Fibroblast of skin of left quadriceps (primary cell): Measurements from ENCODE around the gene DIABLO.
"Not testable (repeated sequence)": the region's sequence is repeated elsewhere in the genome, so short reads cannot be mapped to it uniquely, and the experiment has no call there.

Experiments used
- DNase-seq, 2 experiments: peaks; one replicate each; pipeline ENCODE4 v3.0.0-alpha.2; 2013; ENCODE audit warnings: low read depth in 2 of 2

DIABLO gene

GRCh38 chr12:122189626-122190475 lies 36.0 kb downstream of the DIABLO start:
- no peak for DNase-seq

DNA sequence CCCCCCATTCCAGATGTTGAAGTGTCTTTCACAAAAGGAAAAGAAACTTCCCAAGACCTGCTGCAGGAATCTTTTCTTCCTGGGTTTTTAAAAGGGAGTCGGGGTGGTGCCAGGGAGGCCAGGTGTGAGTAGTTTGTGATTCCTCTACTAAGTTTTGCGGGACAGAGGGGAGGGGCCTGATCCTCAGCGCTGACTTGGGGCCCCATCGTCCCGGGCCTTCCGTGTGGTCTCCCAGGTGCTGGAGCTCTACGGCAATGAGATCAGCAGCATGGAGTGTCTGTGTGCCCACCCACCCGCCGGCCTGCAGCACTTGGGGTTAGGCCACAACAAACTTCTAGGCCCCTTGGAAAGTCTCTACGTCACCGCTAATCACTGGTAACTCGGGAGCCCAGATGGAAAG lies 38.4 kb downstream of the DIABLO start:
- no peak for DNase-seq

DNA sequence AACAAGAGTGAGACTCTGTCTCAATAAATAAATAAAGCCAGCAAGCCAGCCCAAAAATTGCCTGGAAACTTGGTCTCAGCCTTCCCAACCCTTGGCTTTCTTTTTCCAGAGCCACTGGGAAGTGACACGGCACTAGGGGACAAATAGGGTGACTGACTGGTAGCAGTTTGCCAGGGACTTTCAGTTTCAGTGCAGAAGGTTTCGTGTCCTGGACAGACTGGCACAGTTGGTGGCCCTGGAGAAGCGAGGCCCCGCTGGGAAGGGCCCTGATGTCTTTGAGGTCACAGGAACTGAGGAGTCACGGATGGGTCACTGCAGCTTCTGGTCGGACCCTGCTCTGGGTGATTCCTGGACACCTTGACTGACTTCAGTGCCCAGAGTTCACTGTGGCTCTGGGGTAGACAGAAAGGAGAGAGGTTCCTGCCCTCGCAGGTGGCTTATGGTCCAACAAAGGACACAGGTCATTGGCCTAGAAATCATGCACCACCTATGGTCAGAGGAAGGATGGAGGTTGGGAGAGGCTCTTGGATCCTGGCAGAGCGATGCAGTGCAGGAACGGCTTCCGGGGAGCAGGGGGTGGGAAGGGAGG lies 40.3 kb downstream of the DIABLO start:
- no peak for DNase-seq

- no peak for DNase-seq
These were observed 40.8 kb downstream of the DIABLO start for GRCh38 chr12:122185079-122185478.

DNA sequence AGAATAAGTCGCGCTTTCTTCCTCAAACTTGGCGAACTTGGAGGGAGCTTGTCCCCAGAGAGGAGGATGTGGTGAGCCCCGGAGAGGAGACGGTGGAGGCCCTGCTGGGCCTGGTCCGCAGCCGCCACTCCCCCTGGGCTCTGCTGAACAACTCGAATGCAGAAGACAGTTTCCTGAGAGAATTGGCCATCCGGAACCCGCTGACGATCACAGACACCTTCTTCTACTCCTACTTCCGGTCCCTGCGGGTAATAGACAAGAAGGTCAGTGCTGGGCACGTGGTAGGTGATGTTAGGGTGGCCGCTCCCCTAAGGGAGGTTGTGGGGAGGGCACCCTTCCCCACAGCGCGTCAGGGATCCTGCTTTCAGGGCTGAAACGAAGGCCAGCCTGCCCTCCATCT lies 41.3 kb downstream of the DIABLO start:
- no peak for DNase-seq

DNA sequence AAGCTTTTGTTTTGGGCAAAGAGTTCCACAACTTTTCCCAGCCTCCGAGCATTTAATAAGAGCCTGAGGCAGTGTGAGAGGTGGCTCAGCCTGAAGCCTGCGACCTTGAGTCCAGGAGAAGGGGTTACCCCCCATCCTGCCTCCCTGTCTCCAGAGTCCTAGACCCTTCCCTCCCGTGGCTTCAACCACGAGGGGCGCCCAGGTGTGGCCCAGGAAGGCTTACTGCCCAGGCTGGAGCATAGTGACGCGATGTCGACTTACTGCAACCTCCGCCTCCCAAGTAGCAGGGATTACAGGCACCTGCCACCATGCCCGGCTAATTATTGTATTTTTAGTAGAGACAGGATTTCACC lies 42.3 kb downstream of the DIABLO start:
- DNase-seq: no peak

DNA sequence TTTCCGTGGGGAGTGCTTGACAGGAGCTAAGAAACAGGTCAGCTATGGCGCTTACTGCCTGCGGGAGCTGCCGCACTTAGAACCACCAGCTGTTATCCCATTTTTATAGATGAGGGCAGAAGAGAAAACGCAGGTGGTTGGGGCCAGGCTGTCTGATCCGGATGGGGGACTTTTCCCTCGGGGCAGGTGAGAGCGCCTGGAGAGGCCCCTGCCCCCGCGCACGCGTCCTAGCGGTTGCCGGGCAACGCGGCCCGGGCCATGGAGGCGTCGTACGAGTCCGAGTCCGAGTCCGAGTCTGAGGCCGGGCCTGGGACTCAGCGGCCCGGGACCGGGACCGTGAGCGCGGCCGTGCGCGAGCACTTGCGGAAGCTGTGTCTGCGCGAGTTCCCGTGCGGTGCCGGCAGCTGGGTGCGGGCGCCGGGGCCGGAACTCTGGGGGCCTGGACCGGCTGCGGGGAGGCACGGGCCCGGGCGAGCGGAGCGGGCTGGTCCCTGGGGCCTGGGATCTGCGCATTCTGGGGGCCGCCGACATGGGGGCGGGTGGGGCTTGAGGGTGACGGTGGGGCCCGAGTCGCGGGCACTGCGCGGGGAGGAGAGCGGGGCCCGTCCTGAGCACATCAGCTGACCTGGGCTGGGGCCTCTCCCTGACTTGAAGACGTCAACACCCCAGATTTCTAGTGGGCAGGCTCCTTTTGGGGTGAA lies 42.8 kb downstream of the DIABLO start, which contains the start of gene LRRC43:
Gene LRRC43, plus strand, starts transcription at position 237 of the 701 bp plus-strand sequence. Its CDS starts 22 bp downstream, at position 259.
- no peak for DNase-seq

DNA sequence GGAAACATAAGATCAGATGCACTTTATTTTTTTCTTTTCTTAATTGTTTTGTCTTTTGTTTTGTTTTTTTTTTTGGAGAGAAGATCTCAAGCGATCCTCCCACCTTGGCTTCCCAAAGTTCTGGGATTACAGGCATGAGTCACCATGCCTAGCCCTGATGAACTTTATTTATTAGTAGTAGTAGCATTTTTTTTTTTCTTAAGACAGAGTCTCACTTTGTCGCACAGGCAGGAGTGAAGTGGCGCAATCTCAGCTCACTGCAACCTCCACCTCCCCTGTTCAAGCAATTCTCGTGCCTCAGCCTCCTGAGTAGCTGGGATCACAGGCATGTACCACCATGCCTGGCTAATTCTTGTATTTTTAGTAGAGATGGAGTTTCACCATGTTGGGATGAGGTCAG lies 49.4 kb downstream of the DIABLO start:
- not testable (repeated sequence) for DNase-seq

DNA sequence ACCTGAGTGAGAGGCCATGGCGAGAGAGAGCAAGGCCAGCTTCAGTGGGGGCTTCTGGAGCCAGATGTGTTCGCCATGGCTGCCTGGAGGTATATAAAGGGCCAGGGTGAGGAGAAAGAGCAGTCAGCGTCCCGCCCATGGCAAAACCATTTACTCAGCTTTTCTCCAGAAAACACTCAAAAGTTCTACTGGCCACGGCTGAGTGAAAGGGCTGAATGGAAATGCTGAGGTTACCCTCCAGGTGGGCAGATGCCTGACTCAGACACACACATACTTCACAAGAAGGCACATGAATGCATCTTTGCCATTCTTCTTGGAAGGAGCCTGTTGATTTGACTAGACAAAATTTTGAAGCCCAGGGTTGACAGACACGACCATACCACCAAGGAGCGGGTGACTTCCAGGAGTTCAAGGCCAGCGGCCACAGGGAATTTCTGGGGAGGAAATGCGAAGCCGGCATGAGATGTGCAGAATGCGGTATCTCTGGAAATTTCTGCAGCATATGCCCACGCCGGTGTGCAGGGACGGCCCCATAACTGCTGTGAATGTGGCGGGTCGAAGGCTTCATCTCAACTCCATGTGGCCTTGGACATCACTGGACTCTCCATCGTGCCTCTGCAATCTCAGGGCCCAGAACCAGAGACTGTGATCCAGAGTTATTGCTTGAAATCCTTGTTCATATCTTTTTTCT lies 51.6 kb downstream of the DIABLO start, which contains the start of gene IL31:
Gene IL31, minus strand, starts transcription at position 67 of the 691 bp plus-strand sequence. Its CDS starts 49 bp downstream, at position 18.
- no peak for DNase-seq

GRCh38 chr12:122172262-122172939 lies 53.5 kb downstream of the DIABLO start:
- DNase-seq: no peak

DNA sequence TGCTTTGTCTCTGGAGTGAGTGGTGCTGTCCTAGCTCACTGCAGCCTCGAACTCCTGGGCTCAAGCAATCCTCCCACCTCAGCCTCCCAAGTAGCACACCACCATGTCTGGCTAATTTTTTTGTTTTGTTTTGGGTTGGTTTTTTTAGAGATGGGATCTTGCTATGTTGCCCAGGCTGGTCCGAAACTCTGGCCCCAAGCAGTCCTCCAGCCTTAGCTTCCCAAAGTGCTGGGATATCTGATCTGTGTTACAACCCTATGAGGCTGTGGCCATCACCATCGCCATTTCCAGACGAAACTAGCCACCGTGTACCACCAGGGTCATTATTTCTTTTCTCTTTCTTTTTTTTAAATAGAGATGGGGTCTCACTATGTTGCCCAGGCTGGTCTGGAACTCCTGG lies 54.5 kb downstream of the DIABLO start:
- DNase-seq: no peak

DNA sequence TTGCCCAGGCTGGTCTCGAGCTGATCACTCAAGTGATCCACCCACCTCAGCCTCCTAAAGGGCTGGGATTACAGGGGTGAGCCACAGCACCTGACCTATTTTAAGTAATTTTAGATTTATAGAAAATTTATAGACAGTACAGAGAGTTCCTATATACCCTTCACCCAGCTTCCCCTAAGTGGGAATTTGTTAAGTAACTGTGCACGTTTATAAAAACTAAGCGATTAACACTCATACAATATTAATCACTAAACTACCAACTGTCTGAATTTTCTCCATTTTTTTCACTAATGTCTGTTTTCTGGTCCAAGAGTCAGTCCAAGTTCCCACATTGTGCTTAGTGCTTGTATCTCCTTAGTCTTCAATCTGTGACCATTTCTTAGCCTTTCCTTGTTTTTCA lies 57.4 kb downstream of the DIABLO start:
- DNase-seq: no peak

GRCh38 chr12:122167356-122167925 lies 58.4 kb downstream of the DIABLO start:
- no peak for DNase-seq

DNA sequence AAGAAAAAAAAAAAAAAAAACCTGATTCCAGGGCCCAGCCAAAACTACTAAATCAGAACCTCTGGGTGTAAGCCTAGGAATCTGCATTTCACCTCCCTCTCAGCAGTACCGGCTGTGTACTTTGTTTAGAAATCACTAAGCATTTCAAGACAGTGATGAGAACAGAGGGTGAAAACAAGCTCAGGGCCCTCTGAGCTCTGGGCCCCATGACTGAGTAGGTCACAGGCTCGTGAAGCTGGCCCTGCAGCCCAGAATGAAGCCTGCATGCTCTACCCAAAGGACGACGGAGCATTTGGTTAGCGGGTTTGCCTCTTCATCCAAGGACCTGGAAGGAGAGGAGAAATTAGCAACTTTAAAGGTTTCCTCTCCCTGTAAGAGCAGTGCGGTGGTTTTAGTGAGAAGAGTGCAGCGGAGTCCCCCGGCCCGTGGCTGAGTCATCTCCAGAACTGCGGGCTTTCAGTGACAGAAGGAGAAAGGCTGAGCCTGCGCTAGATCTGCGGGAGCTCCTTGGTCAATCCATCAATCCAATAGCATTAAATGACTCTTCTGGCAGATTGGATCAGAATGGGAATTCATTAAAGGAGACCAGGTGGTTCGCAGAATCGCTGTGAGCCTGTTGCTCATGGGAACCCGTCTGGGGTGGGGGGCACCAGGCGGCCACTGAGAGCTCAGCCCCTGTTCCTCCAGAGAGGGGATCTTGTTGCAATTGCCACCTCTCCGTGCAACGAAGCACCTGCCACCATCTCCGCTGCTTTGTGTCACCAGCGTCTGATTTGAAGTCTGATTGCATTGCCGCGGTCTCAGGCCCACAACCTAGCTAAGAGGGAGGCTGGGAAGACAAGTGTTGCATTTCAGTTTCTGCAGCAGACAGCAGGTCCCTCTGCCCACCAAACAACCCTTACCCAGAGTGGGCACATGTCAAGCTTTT lies 59.2 kb downstream of the DIABLO start:
- no peak for DNase-seq

GRCh38 chr12:122162976-122163375 lies 62.9 kb downstream of the DIABLO start:
- DNase-seq: no peak

- DNase-seq: no peak
These were observed 64.2 kb downstream of the DIABLO start for GRCh38 chr12:122161682-122162081.

- DNase-seq: no peak
These were observed 65.1 kb downstream of the DIABLO start for GRCh38 chr12:122160761-122161160.

DNA sequence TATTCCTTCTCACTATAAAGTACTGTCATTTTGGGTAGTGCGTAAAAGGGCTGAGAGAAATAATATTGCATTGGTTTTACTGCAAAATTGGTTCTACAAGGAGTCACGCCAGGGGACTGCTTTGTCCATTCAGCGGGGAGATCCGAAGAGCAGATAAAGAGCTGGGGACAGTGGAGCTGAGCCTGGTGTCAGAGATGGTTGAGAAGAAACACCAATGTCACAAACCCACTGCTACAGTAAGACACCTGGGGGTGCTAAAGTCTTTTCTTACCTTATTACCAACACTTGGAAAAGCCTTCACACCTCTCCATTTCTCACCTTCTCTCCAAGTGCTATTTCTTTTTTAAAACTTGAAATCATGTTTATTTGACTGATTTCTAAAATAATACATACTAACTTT lies 66.0 kb downstream of the DIABLO start:
- no peak for DNase-seq

DNA sequence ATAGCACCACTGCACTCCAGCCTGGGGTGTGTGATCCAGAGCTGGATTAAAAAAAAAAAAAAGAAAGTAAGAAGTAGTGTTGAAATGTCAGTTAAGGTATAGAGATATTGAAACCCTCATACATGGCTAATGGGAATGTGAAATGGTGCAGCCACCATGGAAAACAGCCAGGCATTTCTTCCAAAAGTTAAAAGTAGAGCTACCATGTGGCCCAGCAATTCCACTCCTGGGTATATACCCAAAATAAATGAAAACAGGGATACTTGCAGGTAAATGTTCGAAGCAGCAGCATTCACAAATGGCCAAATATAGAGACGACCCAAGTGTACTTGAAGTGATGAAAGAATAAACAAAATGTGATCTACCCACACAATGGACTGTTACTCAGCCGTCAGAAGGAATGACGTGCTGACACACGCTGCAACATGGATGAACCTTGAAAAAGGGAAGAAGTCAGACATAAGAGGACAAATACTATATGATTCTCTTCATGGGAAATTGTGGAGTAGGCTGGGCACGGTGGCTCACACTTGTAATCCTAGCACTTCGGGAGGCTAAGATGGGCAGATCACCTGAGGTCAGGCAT lies 67.1 kb downstream of the DIABLO start:
- DNase-seq: no peak
